Activated naive CD8-positive, alpha-beta T cell treated with anti-CD3 and anti-CD28 coated beads, Interleukin-2, amount 50 U/mL, for 24 hours (primary cell): ENCODE results near the gene CCM2.
"Not testable (repeated sequence)": the region's sequence is repeated elsewhere in the genome, so short reads cannot be mapped to it uniquely, and the experiment has no call there.

Experiments used
- ATAC-seq: fragments of 150-1000 bp; cut with Tn5 transposase; one replicate; pipeline ENCODE4 v1.10.0; 2021
- DNase-seq: peaks from one replicate; pipeline ENCODE4 v3.0.0; 2021
- H3K27ac Mint-ChIP-seq: one replicate; pipeline ENCODE4 v1.8.0; 2021; ENCODE audit warnings: mild to moderate bottlenecking, mixed read lengths
- H3K27me3 Mint-ChIP-seq: one replicate; pipeline ENCODE4 v1.8.0; 2021; ENCODE audit warnings: mixed read lengths
- H3K36me3 Mint-ChIP-seq: one replicate; pipeline ENCODE4 v1.8.0; 2021; ENCODE audit warnings: low read depth, mixed read lengths
- H3K4me1 Mint-ChIP-seq: one replicate; pipeline ENCODE4 v1.8.0; 2021; ENCODE audit warnings: mixed read lengths
- H3K4me3 Mint-ChIP-seq: one replicate; pipeline ENCODE4 v1.8.0; 2021; ENCODE audit warnings: mild to moderate bottlenecking, moderate library complexity, mixed read lengths
- H3K9me3 Mint-ChIP-seq: one replicate; pipeline ENCODE4 v1.8.0; 2021; ENCODE audit warnings: mixed read lengths

The CCM2 gene

GRCh38 chr7:45102785-45103712 lies 103.0 kb downstream of the CCM2 start:
- Mint-ChIP-seq H3K4me1 (peaks cover 23% of the 10 kb centered on the region), H3K27me3 (no peaks in the 10 kb centered on the region), H3K4me3 (no peak overlapping the region), H3K36me3 (peaks cover 50% of the 10 kb centered on the region), H3K9me3 (no peaks in the 10 kb centered on the region), H3K27ac (peak overlapping the region; percentile 8)
- DNase-seq (no peak), ATAC-seq (no peak)

GRCh38 chr7:45103958-45104843 lies 104.2 kb downstream of the CCM2 start:
- DNase-seq, result no peak
- H3K4me1 Mint-ChIP-seq, result peaks cover 34% of the 10 kb centered on the region
- H3K27me3 Mint-ChIP-seq, result no peaks in the 10 kb centered on the region
- no peak for ATAC-seq
- H3K27ac Mint-ChIP-seq, result no peak overlapping the region
- H3K4me3 Mint-ChIP-seq, result no peak overlapping the region
- no peaks in the 10 kb centered on the region for H3K9me3 Mint-ChIP-seq
- peaks cover 61% of the 10 kb centered on the region for H3K36me3 Mint-ChIP-seq

GRCh38 chr7:45104844-45105587 lies 105.0 kb downstream of the CCM2 start:
- Mint-ChIP-seq H3K4me3 (no peak overlapping the region), H3K36me3 (peaks cover 63% of the 10 kb centered on the region), H3K4me1 (peaks cover 38% of the 10 kb centered on the region), H3K27ac (no peak overlapping the region), H3K9me3 (no peaks in the 10 kb centered on the region), H3K27me3 (no peaks in the 10 kb centered on the region)
- ATAC-seq (no peak), DNase-seq (no peak)

GRCh38 chr7:45105588-45106188 lies 105.7 kb downstream of the CCM2 start:
- peaks cover 64% of the 10 kb centered on the region for H3K36me3 Mint-ChIP-seq
- H3K27me3 Mint-ChIP-seq, result no peaks in the 10 kb centered on the region
- H3K4me1 Mint-ChIP-seq, result peaks cover 42% of the 10 kb centered on the region
- H3K4me3 Mint-ChIP-seq, result peak overlapping the region; percentile 25
- H3K27ac Mint-ChIP-seq, result no peak overlapping the region
- H3K9me3 Mint-ChIP-seq, result no peaks in the 10 kb centered on the region
- peak; percentile 57 for ATAC-seq
- DNase-seq, result no peak

GRCh38 chr7:45106820-45107219 lies 106.8 kb downstream of the CCM2 start:
- Mint-ChIP-seq H3K4me3 (no peak overlapping the region), H3K27ac (no peak overlapping the region), H3K4me1 (peaks cover 46% of the 10 kb centered on the region), H3K36me3 (peaks cover 68% of the 10 kb centered on the region), H3K27me3 (peaks cover 2% of the 10 kb centered on the region), H3K9me3 (no peaks in the 10 kb centered on the region)
- DNase-seq, result no peak
- no peak for ATAC-seq

- no peaks in the 10 kb centered on the region for H3K9me3 Mint-ChIP-seq
- DNase-seq, result no peak
- peaks cover 2% of the 10 kb centered on the region for H3K27me3 Mint-ChIP-seq
- H3K36me3 Mint-ChIP-seq, result peaks cover 64% of the 10 kb centered on the region
- peaks cover 50% of the 10 kb centered on the region for H3K4me1 Mint-ChIP-seq
- H3K27ac Mint-ChIP-seq, result peak overlapping the region; percentile 50
- ATAC-seq, result no peak
- H3K4me3 Mint-ChIP-seq, result peak overlapping the region; percentile 95
These were observed 107.4 kb downstream of the CCM2 start for GRCh38 chr7:45107356-45107755.

GRCh38 chr7:45108863-45109262 lies 108.9 kb downstream of the CCM2 start:
- peaks cover 54% of the 10 kb centered on the region for H3K4me1 Mint-ChIP-seq
- DNase-seq (no peak), ATAC-seq (no peak)
- peaks cover 2% of the 10 kb centered on the region for H3K27me3 Mint-ChIP-seq
- peaks cover 59% of the 10 kb centered on the region for H3K36me3 Mint-ChIP-seq
- H3K27ac Mint-ChIP-seq, result peak overlapping the region; percentile 83
- H3K4me3 Mint-ChIP-seq, result peak overlapping the region; percentile 95
- H3K9me3 Mint-ChIP-seq, result no peaks in the 10 kb centered on the region

GRCh38 chr7:45111298-45112223 lies 111.6 kb downstream of the CCM2 start, which contains the start of gene TBRG4:
TBRG4 (minus strand) TSS chr7:45111697; CDS start chr7:45109237, 2,460 bp downstream.
- Mint-ChIP-seq H3K4me3 (peak within 1 kb of the TSS; percentile 95), H3K4me1 (peaks cover 44% of the 10 kb centered on the region), H3K27ac (peak within 1 kb of the TSS; percentile 99), H3K27me3 (peaks cover 2% of the 10 kb centered on the region), H3K9me3 (no peaks in the 10 kb centered on the region), H3K36me3 (peaks cover 47% of the 10 kb centered on the region)
- ATAC-seq (peak; percentile 94), DNase-seq (peak; percentile 96)

GRCh38 chr7:45112648-45113047 lies 112.6 kb downstream of the CCM2 start:
- H3K4me1 Mint-ChIP-seq, result peaks cover 35% of the 10 kb centered on the region

GRCh38 chr7:45114257-45114656 lies 114.3 kb downstream of the CCM2 start:
- not testable (repeated sequence) for ATAC-seq

More at GRCh38 chr7:45112648-45113047, 112.6 kb downstream of the CCM2 start:
- H3K36me3 Mint-ChIP-seq, result peaks cover 39% of the 10 kb centered on the region
- peak overlapping the region; percentile 83 for H3K27ac Mint-ChIP-seq
- H3K9me3 Mint-ChIP-seq, result no peaks in the 10 kb centered on the region
- DNase-seq, result no peak
- peaks cover 2% of the 10 kb centered on the region for H3K27me3 Mint-ChIP-seq
- H3K4me3 Mint-ChIP-seq, result peak overlapping the region; percentile 95
- ATAC-seq, result no peak

GRCh38 chr7:45114926-45115325 lies 114.9 kb downstream of the CCM2 start:
- Mint-ChIP-seq H3K27me3 (peaks cover 2% of the 10 kb centered on the region), H3K36me3 (peaks cover 20% of the 10 kb centered on the region), H3K9me3 (no peaks in the 10 kb centered on the region), H3K4me1 (peaks cover 17% of the 10 kb centered on the region), H3K4me3 (no peak overlapping the region), H3K27ac (no peak overlapping the region)
- DNase-seq (no peak), ATAC-seq (no peak)

More at GRCh38 chr7:45114257-45114656, 114.3 kb downstream of the CCM2 start:
- not testable (repeated sequence) for H3K27ac Mint-ChIP-seq, H3K9me3 Mint-ChIP-seq, H3K4me3 Mint-ChIP-seq, DNase-seq, H3K27me3 Mint-ChIP-seq
- Mint-ChIP-seq H3K36me3 (peaks cover 24% of the 10 kb centered on the region), H3K4me1 (peaks cover 20% of the 10 kb centered on the region)

GRCh38 chr7:45116048-45116447 lies 116.0 kb downstream of the CCM2 start:
- no peak overlapping the region for H3K4me3 Mint-ChIP-seq
- no peaks in the 10 kb centered on the region for H3K9me3 Mint-ChIP-seq
- ATAC-seq (no peak), DNase-seq (no peak)
- H3K4me1 Mint-ChIP-seq, result peaks cover 13% of the 10 kb centered on the region
- peaks cover 9% of the 10 kb centered on the region for H3K36me3 Mint-ChIP-seq
- peaks cover 2% of the 10 kb centered on the region for H3K27me3 Mint-ChIP-seq
- H3K27ac Mint-ChIP-seq, result no peak overlapping the region

GRCh38 chr7:45117582-45117981 lies 117.6 kb downstream of the CCM2 start:
- no peak overlapping the region for H3K4me3 Mint-ChIP-seq
- H3K27ac Mint-ChIP-seq, result no peak overlapping the region
- H3K36me3 Mint-ChIP-seq, result no peaks in the 10 kb centered on the region
- ATAC-seq (no peak), DNase-seq (no peak)
- no peaks in the 10 kb centered on the region for H3K9me3 Mint-ChIP-seq
- no peaks in the 10 kb centered on the region for H3K27me3 Mint-ChIP-seq
- peaks cover 3% of the 10 kb centered on the region for H3K4me1 Mint-ChIP-seq
